ENCODE data around the gene SLC40A1. TPM values are rescaled to one million over a fixed set of nuclear protein-coding genes. Genes with fewer than 3 reads are reported as not detected.

The SLC40A1 gene
- total RNA-seq, 1 experiment from 2014 or later: 1.7 TPM

DNA sequence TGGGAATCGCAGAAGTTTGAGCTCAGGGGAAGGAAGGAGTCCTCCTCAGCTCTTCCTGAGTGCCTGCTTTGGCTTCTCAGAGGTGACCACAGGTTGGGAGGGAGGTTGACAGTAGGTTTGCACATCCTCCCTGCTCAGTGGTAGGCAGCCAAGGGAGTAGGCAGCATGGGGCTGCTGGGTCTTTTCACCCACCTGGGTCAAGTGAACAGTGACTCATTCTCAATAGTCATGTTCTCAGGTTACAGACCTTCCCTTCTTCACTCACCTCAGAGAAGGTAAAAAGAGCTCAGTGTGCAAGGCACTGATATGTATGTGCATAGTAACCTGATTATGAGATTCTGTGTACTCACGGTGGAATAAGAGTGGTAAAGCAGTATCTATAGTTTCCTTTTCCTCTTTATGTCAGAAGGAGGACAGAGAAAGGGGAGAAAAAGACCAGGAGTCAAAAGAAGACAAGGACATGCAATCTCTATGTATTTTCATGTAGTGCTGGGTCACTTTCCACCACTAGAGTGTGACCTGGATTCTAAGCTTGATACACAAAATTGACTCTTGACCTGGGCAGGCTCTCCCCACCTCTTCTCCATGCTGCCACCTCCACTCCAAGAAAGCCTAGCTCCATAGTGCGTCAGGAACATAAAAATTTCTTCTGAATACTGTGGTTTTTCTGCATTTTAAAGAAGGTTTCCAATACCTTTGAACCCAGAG, 44.2 kb upstream of the SLC40A1 start:
- Histone ChIP-seq H2AFZ (ENCODE audit: low read length) (peak overlapping the region; percentile 3; the same call in 1 of the 2 replicates), H3K9ac (ENCODE audit: low read length) (no peak overlapping the region), H4K20me1 (ENCODE audit: low read length) (no peaks in the 10 kb centered on the region), H3K4me3 (ENCODE audit: low read length) (no peak overlapping the region), H3K27ac (ENCODE audit: low read length) (no peak overlapping the region), H3K9me2 (replicated peaks; ENCODE audit: low read length) (no peaks in the 10 kb centered on the region), H3K79me2 (ENCODE audit: low read length) (no peaks in the 10 kb centered on the region), H3K4me1 (ENCODE audit: insufficient read depth, low read length) (peaks cover 14% of the 10 kb centered on the region), H3K9me3 (ENCODE audit: low read length) (no peaks in the 10 kb centered on the region), H3K36me3 (ENCODE audit: low read depth, low read length) (no peaks in the 10 kb centered on the region), H3F3A (ENCODE audit: low read length, unreplicated experiment) (no peaks in the 10 kb centered on the region), H3K4me2 (ENCODE audit: low read length) (peak overlapping the region; percentile 30; the same call in 1 of the 2 replicates), H3K27me3 (ENCODE audit: low read length) (no peaks in the 10 kb centered on the region)
- ATAC-seq (peak; percentile 75), DNase-seq (peak; percentile 68)
- intact Hi-C loops (cut with micrococcal nuclease): loop anchor here (5.0 kb wide), 1 partner anchor 68 kb away; no protein-coding TSS in a partner anchor
- CTCF ChIA-PET: interaction anchor here (0.6 kb wide), 1 partner anchor 20 kb away, joined by 9 read pairs; no protein-coding TSS in a partner anchor
- POLR2A ChIA-PET (ENCODE audit: unreplicated experiment): no interaction called here
- no peak for TF ChIP-seq EZH2phosphoT487 (IDR thresholded peaks at IDR 0.05; ENCODE audit: borderline replicate concordance, low read length)
- TF ChIP-seq, protein P1, sequence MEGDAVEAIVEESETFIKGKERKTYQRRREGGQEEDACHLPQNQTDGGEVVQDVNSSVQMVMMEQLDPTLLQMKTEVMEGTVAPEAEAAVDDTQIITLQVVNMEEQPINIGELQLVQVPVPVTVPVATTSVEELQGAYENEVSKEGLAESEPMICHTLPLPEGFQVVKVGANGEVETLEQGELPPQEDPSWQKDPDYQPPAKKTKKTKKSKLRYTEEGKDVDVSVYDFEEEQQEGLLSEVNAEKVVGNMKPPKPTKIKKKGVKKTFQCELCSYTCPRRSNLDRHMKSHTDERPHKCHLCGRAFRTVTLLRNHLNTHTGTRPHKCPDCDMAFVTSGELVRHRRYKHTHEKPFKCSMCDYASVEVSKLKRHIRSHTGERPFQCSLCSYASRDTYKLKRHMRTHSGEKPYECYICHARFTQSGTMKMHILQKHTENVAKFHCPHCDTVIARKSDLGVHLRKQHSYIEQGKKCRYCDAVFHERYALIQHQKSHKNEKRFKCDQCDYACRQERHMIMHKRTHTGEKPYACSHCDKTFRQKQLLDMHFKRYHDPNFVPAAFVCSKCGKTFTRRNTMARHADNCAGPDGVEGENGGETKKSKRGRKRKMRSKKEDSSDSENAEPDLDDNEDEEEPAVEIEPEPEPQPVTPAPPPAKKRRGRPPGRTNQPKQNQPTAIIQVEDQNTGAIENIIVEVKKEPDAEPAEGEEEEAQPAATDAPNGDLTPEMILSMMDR (conservative IDR thresholded peaks at IDR 0.05; ENCODE audit: low read depth, low read length): no peak
- TF ChIP-seq EZH2 (IDR thresholded peaks at IDR 0.05; ENCODE audit: low read length, unreplicated experiment): no peak
- BruUV-seq (replicated peaks): no TSS peak

GRCh38 chr2:189623049-189623448, 42.5 kb upstream of the SLC40A1 start:
- Histone ChIP-seq H3K9me3 (ENCODE audit: low read length) (no peaks in the 10 kb centered on the region), H3K27me3 (ENCODE audit: low read length) (no peaks in the 10 kb centered on the region), H3K36me3 (ENCODE audit: low read depth, low read length) (no peaks in the 10 kb centered on the region), H4K20me1 (ENCODE audit: low read length) (no peaks in the 10 kb centered on the region), H3K4me1 (ENCODE audit: insufficient read depth, low read length) (peaks cover 14% of the 10 kb centered on the region), H3K27ac (ENCODE audit: low read length) (no peak overlapping the region), H3K4me3 (ENCODE audit: low read length) (no peak overlapping the region), H3K9ac (ENCODE audit: low read length) (no peak overlapping the region), H2AFZ (ENCODE audit: low read length) (no peak overlapping the region), H3K4me2 (ENCODE audit: low read length) (no peak overlapping the region), H3F3A (ENCODE audit: low read length, unreplicated experiment) (no peaks in the 10 kb centered on the region), H3K79me2 (ENCODE audit: low read length) (no peaks in the 10 kb centered on the region), H3K9me2 (replicated peaks; ENCODE audit: low read length) (no peaks in the 10 kb centered on the region)
- CTCF ChIA-PET: interaction anchor here (0.5 to 0.7 kb wide), 2 partner anchors 10 to 995 kb away, joined by 3 read pairs; no protein-coding TSS in a partner anchor
- DNase-seq (no peak), ATAC-seq (no peak)
- TF ChIP-seq EZH2phosphoT487 (IDR thresholded peaks at IDR 0.05; ENCODE audit: borderline replicate concordance, low read length) (no peak), EZH2 (IDR thresholded peaks at IDR 0.05; ENCODE audit: low read length, unreplicated experiment) (no peak)
- TF ChIP-seq, protein P1 (conservative IDR thresholded peaks at IDR 0.05; ENCODE audit: low read depth, low read length): no peak
- POLR2A ChIA-PET (ENCODE audit: unreplicated experiment): no interaction called here
- no TSS peak for BruUV-seq (replicated peaks)
- intact Hi-C loops (cut with micrococcal nuclease): no loop called here

- ATAC-seq: no peak
- CTCF ChIA-PET: no interaction called here
- Histone ChIP-seq H3F3A (ENCODE audit: low read length, unreplicated experiment) (no peaks in the 10 kb centered on the region), H3K9me2 (replicated peaks; ENCODE audit: low read length) (no peaks in the 10 kb centered on the region), H3K4me1 (ENCODE audit: insufficient read depth, low read length) (peaks cover 14% of the 10 kb centered on the region), H3K27ac (ENCODE audit: low read length) (no peak overlapping the region), H3K4me2 (ENCODE audit: low read length) (no peak overlapping the region), H3K27me3 (ENCODE audit: low read length) (no peaks in the 10 kb centered on the region), H3K4me3 (ENCODE audit: low read length) (no peak overlapping the region), H3K9me3 (ENCODE audit: low read length) (no peaks in the 10 kb centered on the region), H3K9ac (ENCODE audit: low read length) (no peak overlapping the region), H4K20me1 (ENCODE audit: low read length) (no peaks in the 10 kb centered on the region), H3K79me2 (ENCODE audit: low read length) (no peaks in the 10 kb centered on the region), H3K36me3 (ENCODE audit: low read depth, low read length) (no peaks in the 10 kb centered on the region), H2AFZ (ENCODE audit: low read length) (no peak overlapping the region)
- BruUV-seq (replicated peaks): no TSS peak
- intact Hi-C loops (cut with micrococcal nuclease): no loop called here
- DNase-seq: no peak
- POLR2A ChIA-PET (ENCODE audit: unreplicated experiment): no interaction called here
- TF ChIP-seq, protein P1 (conservative IDR thresholded peaks at IDR 0.05; ENCODE audit: low read depth, low read length): no peak
- TF ChIP-seq EZH2 (IDR thresholded peaks at IDR 0.05; ENCODE audit: low read length, unreplicated experiment) (no peak), EZH2phosphoT487 (IDR thresholded peaks at IDR 0.05; ENCODE audit: borderline replicate concordance, low read length) (no peak)
Observed at GRCh38 chr2:189621781-189622180, 41.2 kb upstream of the SLC40A1 start.

All from PC-3 (cell line).